Endothelial cell of umbilical vein (primary cell): ENCODE results near the gene SORCS2. TPM values are rescaled to one million over a fixed set of nuclear protein-coding genes. Genes with fewer than 3 reads are reported as not detected.

ENCODE experiments used
- BruUV-seq: library from RNA; stranded (reverse); fragments of 400-500 nt; replicated peaks from 2 replicates; lab custom pipeline; 2021; lab: Mats Ljungman, UMichigan
- CTCF ChIA-PET: fragments of 300-600, 350-600 bp; sonication (Branson Sonifier 250); formaldehyde crosslinking; loops from one replicate; lab custom pipeline; 2021; ENCODE audit warnings: antibody characterized with exemption, inconsistent platforms; lab: Charles Lee
- POLR2A ChIA-PET: fragments of 300-600, 350-600 bp; sonication (Branson Sonifier 250); formaldehyde crosslinking; loops from one replicate; lab custom pipeline; 2021; ENCODE audit warnings: antibody characterized with exemption, inconsistent platforms; lab: Charles Lee
- DNase-seq: peaks from one replicate; pipeline ENCODE4 v3.0.0-alpha.2; 2011; ENCODE audit warnings: low read depth, low spot score
- FAIRE-seq: peaks from 2 replicates; lab custom pipeline; 2011; peaks lifted over from hg19 to GRCh38; lab: Jason Lieb, UNC
- H2AFZ ChIP-seq: 2 replicates; pipeline ENCODE4 v1.6.0; 2012; ENCODE audit warnings: low read depth, low read length, control low read depth, inconsistent platforms
- H3K27ac ChIP-seq: 2 replicates; pipeline ENCODE4 v1.5.1; 2011; ENCODE audit warnings: low read depth, mild to moderate bottlenecking, control low read depth, low read length, moderate library complexity; ENCODE audit not compliant: insufficient read depth
- H3K27me3 ChIP-seq, 2 experiments: 2 replicates each; pipeline versions ENCODE4 v1.6.0 to v1.6.1; 2011; ENCODE audit warnings: low read length in 2 of 2, mixed read lengths in 1 of 2; ENCODE audit not compliant: control insufficient read depth in 2 of 2, insufficient read depth in 2 of 2
- H3K36me3 ChIP-seq, 2 experiments: 2 replicates in 1 of 2; 3 replicates in 1 of 2; pipeline ENCODE4 v1.5.1; 2011; ENCODE audit warnings: low read length in 2 of 2, mild to moderate bottlenecking in 1 of 2, moderate library complexity in 1 of 2; ENCODE audit not compliant: control insufficient read depth in 2 of 2, insufficient read depth in 2 of 2; ENCODE audit errors: extremely low read depth in 1 of 2
- H3K4me1 ChIP-seq: 3 replicates; pipeline ENCODE4 v1.5.1; 2011; ENCODE audit warnings: mild to moderate bottlenecking, low read length; ENCODE audit not compliant: control insufficient read depth, insufficient read depth; ENCODE audit errors: extremely low read depth
- H3K4me2 ChIP-seq: 2 replicates; pipeline ENCODE4 v1.6.1; 2011; ENCODE audit warnings: low read length, control low read depth, mixed read lengths; ENCODE audit not compliant: insufficient read depth
- H3K4me3 ChIP-seq, 3 experiments: fragments of 200-600 bp in 1 of 3; sonication (generic), shearing (Covaris generic) in 1 of 3; replicated peaks in 1 of 3; 2 replicates each; pipeline ENCODE4 v1.5.1; 2011 to 2016; ENCODE audit warnings: control low read depth in 3 of 3, low read length in 3 of 3, mild to moderate bottlenecking in 2 of 3, inconsistent platforms in 1 of 3, low read depth in 1 of 3, moderate library complexity in 1 of 3; ENCODE audit not compliant: insufficient read depth in 1 of 3
- H3K79me2 ChIP-seq: 2 replicates; pipeline ENCODE4 v1.6.0; 2012; ENCODE audit warnings: low read length, inconsistent platforms; ENCODE audit not compliant: control insufficient read depth, insufficient read depth
- H3K9ac ChIP-seq: replicated peaks from 2 replicates; pipeline ENCODE3; 2011; ENCODE audit warnings: low read length, control low read depth; ENCODE audit not compliant: insufficient read depth; ENCODE audit errors: extremely low read depth
- H3K9me1 ChIP-seq: replicated peaks from 3 replicates; pipeline ENCODE4 v1.6.0; 2011; ENCODE audit warnings: mild to moderate bottlenecking, low read length; ENCODE audit not compliant: control insufficient read depth, insufficient read depth; ENCODE audit errors: extremely low read depth
- H3K9me3 ChIP-seq: replicated peaks from 2 replicates; pipeline ENCODE4 v1.5.1; 2012; ENCODE audit warnings: low read length, inconsistent platforms; ENCODE audit not compliant: control insufficient read depth, insufficient read depth
- H4K20me1 ChIP-seq: replicated peaks from 2 replicates; pipeline ENCODE3; 2011; ENCODE audit warnings: mild to moderate bottlenecking, low read length; ENCODE audit not compliant: control insufficient read depth, insufficient read depth; ENCODE audit errors: extremely low read depth
- CTCF ChIP-seq, 2 donors: IDR thresholded peaks; 1 replicate in 1 of 2; 2 replicates in 1 of 2; pipeline ENCODE4 v1.5.1; 2011; ENCODE audit warnings: low read length in 2 of 2, mild to moderate bottlenecking in 2 of 2, moderate library complexity in 2 of 2, control low read depth in 1 of 2, inconsistent platforms in 1 of 2, low read depth in 1 of 2; ENCODE audit not compliant: insufficient read depth in 1 of 2; ENCODE audit errors: extremely low read depth in 1 of 2
- EZH2 ChIP-seq: IDR thresholded peaks from 2 replicates; pipeline ENCODE4 v1.6.1; 2012; ENCODE audit warnings: borderline replicate concordance, low read depth, mild to moderate bottlenecking, moderate library complexity, low read length, inconsistent platforms; ENCODE audit not compliant: severe bottlenecking
- FOS ChIP-seq: IDR thresholded peaks from 2 replicates; pipeline ENCODE4 v1.6.1; 2011; ENCODE audit warnings: mild to moderate bottlenecking, low read length, moderate library complexity, borderline replicate concordance; ENCODE audit not compliant: insufficient read depth
- GATA2 ChIP-seq: IDR thresholded peaks from 2 replicates; pipeline ENCODE4 v1.7.0; 2011; ENCODE audit warnings: low read depth, mild to moderate bottlenecking, moderate library complexity, mixed read lengths, low read length; ENCODE audit not compliant: insufficient read length, insufficient read depth
- JUN ChIP-seq: IDR thresholded peaks from 2 replicates; pipeline ENCODE4 v1.6.1; 2011; ENCODE audit warnings: borderline replicate concordance, low read depth; ENCODE audit not compliant: insufficient read length, insufficient read depth
- MAX ChIP-seq: IDR thresholded peaks from 2 replicates; pipeline ENCODE4 v1.6.1; 2011; ENCODE audit not compliant: insufficient read depth, insufficient read length
- MYC ChIP-seq: IDR thresholded peaks from one replicate; pipeline ENCODE4 v1.6.1; 2011; ENCODE audit warnings: mild to moderate bottlenecking, low read depth, low read length
- POLR2A ChIP-seq: IDR thresholded peaks from 2 replicates; pipeline ENCODE4 v1.6.1; 2012; ENCODE audit warnings: low read depth, mild to moderate bottlenecking, control low read depth, low read length
- POLR2AphosphoS5 ChIP-seq: IDR thresholded peaks from 2 replicates; pipeline ENCODE4 v1.6.1; 2012; ENCODE audit warnings: low read depth, mild to moderate bottlenecking, control low read depth, low read length, moderate library complexity; ENCODE audit not compliant: insufficient read depth
- dilution Hi-C: fragments of 300-500 bp; cut with MboI; formaldehyde crosslinking; loops from one replicate; pipeline ENCODE4 v1.15.0; 2019; ENCODE audit warnings: low sequenced_read_pairs; ENCODE audit not compliant: extremely low pct_ligation_motif_present
- intact Hi-C: fragments of 100-400 bp; cut with micrococcal nuclease; formaldehyde crosslinking; loops from one replicate; pipeline ENCODE4 v1.10.0; 2022
- polyA plus RNA-seq, 4 experiments: library from polyadenylated mRNA; depleted of rRNA in 3 of 4; stranded (reverse) in 3 of 4; unstranded in 1 of 4; fragments of >200 nt; gene quantifications; 2 replicates each; pipeline versions ENCODE4 v1.2.1 to v1.2.3, GENCODE V29; 2011 to 2012; ENCODE audit warnings: missing spikeins in 1 of 4
- total RNA-seq: library from RNA; stranded (reverse); gene quantifications from 2 replicates; pipeline ENCODE4 v1.2.3, GENCODE V29; 2021

Gene SORCS2
- total and polyA plus RNA-seq, 2 donors (not counting 3 experiments of a cell fraction or from before 2014, with no cell fraction given), result not detected

DNA sequence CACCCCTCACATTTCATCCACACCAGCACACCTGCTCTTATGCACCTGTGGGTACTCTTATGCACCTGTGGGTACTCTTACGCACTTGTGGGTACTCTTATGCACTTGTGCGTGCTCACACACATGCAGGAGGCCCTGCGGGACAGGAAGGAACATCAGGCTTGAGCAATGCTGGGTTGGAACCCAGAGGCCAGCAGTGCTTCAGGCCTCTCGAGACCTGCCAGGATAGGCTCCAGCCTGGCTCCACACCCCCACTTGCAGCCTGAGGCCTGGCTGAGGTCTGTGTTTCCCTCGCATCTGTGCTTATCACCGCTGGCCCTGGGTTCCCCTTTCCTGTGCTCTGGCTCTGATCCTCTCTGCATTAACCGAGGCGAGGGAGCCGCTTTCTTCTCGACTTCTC lies 34.7 kb downstream of the SORCS2 start:
- Histone ChIP-seq H3K9me3 (no peaks in the 10 kb centered on the region), H3K27ac (no peak overlapping the region), H3K9ac (no peak overlapping the region), H4K20me1 (no peaks in the 10 kb centered on the region), H3K36me3 (no peaks in the 10 kb centered on the region), H3K79me2 (no peaks in the 10 kb centered on the region), H3K4me2 (no peak overlapping the region), H3K4me3 (no peak overlapping the region), H3K27me3 (no peaks in the 10 kb centered on the region), H3K4me1 (no peaks in the 10 kb centered on the region), H3K9me1 (no peaks in the 10 kb centered on the region), H2AFZ (no peak overlapping the region)
- CTCF ChIA-PET, result no interaction called here
- intact Hi-C loops (no loop called here), dilution Hi-C loops (no loop called here)
- DNase-seq, result no peak
- FAIRE-seq, result no peak
- no TSS peak for BruUV-seq
- POLR2A ChIA-PET, result no interaction called here
- TF ChIP-seq GATA2, result no peak
- TF ChIP-seq POLR2AphosphoS5, result no peak
- no peak for TF ChIP-seq POLR2A
- no peak for TF ChIP-seq CTCF (IDR thresholded peaks at IDR 0.05; ENCODE audit: extremely low read depth in 1 of 2, insufficient read depth in 1 of 2, low read depth in 1 of 2, low read length in 2 of 2)
- TF ChIP-seq FOS, result no peak
- no peak for TF ChIP-seq EZH2
- no peak for TF ChIP-seq JUN
- no peak for TF ChIP-seq MAX
- TF ChIP-seq MYC, result no peak
